ENCODE data around the gene CHD6. TPM values are rescaled to one million over a fixed set of nuclear protein-coding genes. Genes with fewer than 3 reads are reported as not detected.

CHD6 gene
- total RNA-seq, 6 experiments from 2014 or later = 9.3 to 24.1 (median 16.6) TPM

DNA sequence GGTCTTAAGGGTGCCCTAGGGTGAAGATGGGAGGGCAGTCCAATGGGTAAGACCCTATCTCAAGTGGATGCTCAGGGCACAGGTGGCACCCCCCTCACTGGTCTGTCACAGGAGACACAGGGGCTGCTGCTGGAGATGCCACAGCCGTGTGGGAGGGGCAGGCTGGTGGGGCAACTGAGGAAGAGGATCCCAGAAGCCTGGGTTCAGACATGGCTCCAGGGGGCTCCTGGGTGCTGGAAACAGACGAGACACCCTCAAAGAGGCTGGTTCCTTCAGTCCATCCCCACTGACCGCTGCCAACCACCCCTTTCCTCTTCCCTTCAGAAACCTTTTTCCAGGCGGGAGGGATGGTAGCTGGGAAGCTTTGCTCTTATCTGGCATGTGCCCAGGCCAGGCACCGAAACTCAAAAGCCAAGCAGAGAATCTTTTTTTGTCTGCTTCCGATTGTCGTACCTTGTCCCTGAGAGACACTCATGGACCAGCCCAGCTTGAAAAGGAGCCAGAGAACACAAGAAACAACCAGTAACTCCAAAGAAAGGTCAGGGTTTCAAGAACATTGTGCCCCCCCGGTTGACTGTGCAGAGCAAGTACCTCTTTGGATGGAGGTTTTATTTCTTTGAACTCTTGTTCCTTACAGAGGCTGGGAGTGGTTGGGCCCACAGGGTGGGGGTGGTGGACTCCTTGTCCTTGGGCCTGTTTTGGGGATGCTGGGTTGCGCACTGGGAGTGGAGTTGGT, 223.1 kb downstream of the CHD6 start:
- ATAC-seq = no peak
- DNase-seq = no peak
- TF ChIP-seq, protein P1, sequence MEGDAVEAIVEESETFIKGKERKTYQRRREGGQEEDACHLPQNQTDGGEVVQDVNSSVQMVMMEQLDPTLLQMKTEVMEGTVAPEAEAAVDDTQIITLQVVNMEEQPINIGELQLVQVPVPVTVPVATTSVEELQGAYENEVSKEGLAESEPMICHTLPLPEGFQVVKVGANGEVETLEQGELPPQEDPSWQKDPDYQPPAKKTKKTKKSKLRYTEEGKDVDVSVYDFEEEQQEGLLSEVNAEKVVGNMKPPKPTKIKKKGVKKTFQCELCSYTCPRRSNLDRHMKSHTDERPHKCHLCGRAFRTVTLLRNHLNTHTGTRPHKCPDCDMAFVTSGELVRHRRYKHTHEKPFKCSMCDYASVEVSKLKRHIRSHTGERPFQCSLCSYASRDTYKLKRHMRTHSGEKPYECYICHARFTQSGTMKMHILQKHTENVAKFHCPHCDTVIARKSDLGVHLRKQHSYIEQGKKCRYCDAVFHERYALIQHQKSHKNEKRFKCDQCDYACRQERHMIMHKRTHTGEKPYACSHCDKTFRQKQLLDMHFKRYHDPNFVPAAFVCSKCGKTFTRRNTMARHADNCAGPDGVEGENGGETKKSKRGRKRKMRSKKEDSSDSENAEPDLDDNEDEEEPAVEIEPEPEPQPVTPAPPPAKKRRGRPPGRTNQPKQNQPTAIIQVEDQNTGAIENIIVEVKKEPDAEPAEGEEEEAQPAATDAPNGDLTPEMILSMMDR (IDR thresholded peaks at IDR 0.05) = no peak
- TF ChIP-seq POLR2A (IDR thresholded peaks at IDR 0.05) = no peak
- no peaks in the 10 kb centered on the region for H3K9me3 ChIP-seq
- no peak overlapping the region for H3K27ac ChIP-seq
- intact Hi-C loops (cut with DNase I) = no loop called here
- no peaks in the 10 kb centered on the region for H3K27me3 ChIP-seq
- peaks cover 0 to 5% (median 0%) of the 10 kb centered on the region in 4 donors for H3K4me1 ChIP-seq
- WGBS (ENCODE audit: insufficient coverage, low coverage, low lambda C conversion rate, missing lambda C conversion rate) = 74% methylated on average over 4 of the region's 9 CpGs
- H3K4me3 ChIP-seq = no peak overlapping the region
- H3K36me3 ChIP-seq = no peaks in the 10 kb centered on the region

DNA sequence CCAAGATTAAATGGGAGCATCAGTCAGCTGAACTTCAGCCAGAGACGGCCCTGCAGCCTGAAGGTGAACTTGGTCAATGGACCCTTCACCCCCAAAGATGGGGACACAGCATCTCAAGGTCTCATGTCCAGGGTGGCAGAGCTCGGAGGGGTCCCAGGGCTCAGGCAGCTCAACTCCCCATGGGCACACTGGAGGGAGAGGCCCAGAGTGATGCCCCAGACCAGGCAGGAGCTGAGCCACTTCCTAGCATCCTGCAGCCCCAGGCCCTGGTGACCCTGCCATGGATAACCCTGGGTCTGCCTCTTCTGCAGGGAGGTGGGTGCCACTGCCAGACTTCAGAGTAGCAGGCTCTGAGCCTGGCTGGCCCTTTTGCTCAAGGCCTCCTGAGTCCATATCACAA, 224.1 kb downstream of the CHD6 start:
- Histone ChIP-seq H3K9me3 (no peaks in the 10 kb centered on the region), H3K27me3 (no peaks in the 10 kb centered on the region), H3K4me1 (peaks cover 0 to 5% (median 0%) of the 10 kb centered on the region in 4 donors), H3K4me3 (no peak overlapping the region), H3K36me3 (no peaks in the 10 kb centered on the region), H3K27ac (no peak overlapping the region)
- intact Hi-C loops (cut with DNase I) = no loop called here
- no CpG with 5 or more reads among the region's 2 CpGs for WGBS (ENCODE audit: insufficient coverage, low coverage, low lambda C conversion rate, missing lambda C conversion rate)
- DNase-seq = no peak
- no peak for ATAC-seq
- TF ChIP-seq, protein P1 (IDR thresholded peaks at IDR 0.05) = no peak
- TF ChIP-seq POLR2A (IDR thresholded peaks at IDR 0.05) = no peak

- Histone ChIP-seq H3K9me3 (no peaks in the 10 kb centered on the region), H3K4me1 (peaks cover 0 to 5% (median 0%) of the 10 kb centered on the region in 4 donors), H3K36me3 (no peaks in the 10 kb centered on the region), H3K4me3 (no peak overlapping the region), H3K27ac (no peak overlapping the region), H3K27me3 (no peaks in the 10 kb centered on the region)
- TF ChIP-seq POLR2A (IDR thresholded peaks at IDR 0.05) = no peak
- TF ChIP-seq, protein P1 (IDR thresholded peaks at IDR 0.05) = no peak
- ATAC-seq (no peak), DNase-seq (no peak)
- 76% methylated on average over 3 of the region's 3 CpGs for WGBS (ENCODE audit: insufficient coverage, low coverage, low lambda C conversion rate, missing lambda C conversion rate)
- intact Hi-C loops (cut with DNase I) = no loop called here
These were observed 224.5 kb downstream of the CHD6 start for GRCh38 chr20:41393705-41394066.

GRCh38 chr20:41392871-41393704, 225.1 kb downstream of the CHD6 start:
- 43% methylated on average over 4 of the region's 12 CpGs for WGBS (ENCODE audit: insufficient coverage, low coverage, low lambda C conversion rate, missing lambda C conversion rate)
- intact Hi-C loops (cut with DNase I) = no loop called here

More at GRCh38 chr20:41392871-41393704, 225.1 kb downstream of the CHD6 start:
- peak; percentile 29 to 80 (median 73) for DNase-seq
- TF ChIP-seq, protein P1 (IDR thresholded peaks at IDR 0.05) = no peak
- no peak for TF ChIP-seq POLR2A (IDR thresholded peaks at IDR 0.05)
- Histone ChIP-seq H3K27ac (no peak overlapping the region), H3K27me3 (no peaks in the 10 kb centered on the region), H3K4me1 (peaks cover 0 to 5% (median 0%) of the 10 kb centered on the region in 4 donors), H3K9me3 (no peaks in the 10 kb centered on the region), H3K4me3 (no peak overlapping the region), H3K36me3 (no peaks in the 10 kb centered on the region)
- ATAC-seq = peak; percentile 53 to 91 (median 62)

All from right lobe of liver (tissue), 6 donors.